Mucosa of descending colon (tissue), 3 donors: Measurements from ENCODE around the gene SAMD4A. TPM values are rescaled to one million over a fixed set of nuclear protein-coding genes. Genes with fewer than 3 reads are reported as not detected.

ENCODE experiments used
- ATAC-seq: fragments of 200-7000 bp; cut with Tn5 transposase; one replicate; pipeline ENCODE4 v1.9.1; 2020; ENCODE audit warnings: mild to moderate bottlenecking, moderate library complexity
- DNase-seq, 3 donors: peaks; one replicate each; pipeline ENCODE4 v3.0.0-alpha.2; 2020
- H3K36me3 ChIP-seq: fragments of 200-600 bp; one replicate; pipeline ENCODE4 v1.8.0; 2021; ENCODE audit warnings: low read depth, mild to moderate bottlenecking
- H3K4me1 ChIP-seq: fragments of 200-600 bp; one replicate; pipeline ENCODE4 v1.8.0; 2021; ENCODE audit warnings: low read depth, mild to moderate bottlenecking
- H3K4me3 ChIP-seq: fragments of 200-600 bp; one replicate; pipeline ENCODE4 v1.8.0; 2021; ENCODE audit warnings: mild to moderate bottlenecking
- H3K9me3 ChIP-seq: fragments of 200-600 bp; one replicate; pipeline ENCODE4 v1.8.0; 2021; ENCODE audit warnings: mild to moderate bottlenecking
- intact Hi-C, 2 donors: fragments of 100-400 bp; cut with DNase I in 1 of 2; cut with micrococcal nuclease in 1 of 2; formaldehyde crosslinking; loops; one replicate each; pipeline versions ENCODE4 v1.11.0 to v1.11.1; 2022; cut with DNase I, micrococcal nuclease
- total RNA-seq, 3 donors: library from RNA; stranded (reverse); fragmentation: NEBNext Ultra II Directional in 2 of 3; extraction: Animal tissue kit (Norgen Biotek cat#: 25700) in 2 of 3; gene quantifications; one replicate each; pipeline versions ENCODE4 v1.2.1 to v1.2.4, GENCODE V29; 2021 to 2023
- TF ChIP-seq, protein P1 (sequence below): fragments of 200-600 bp; IDR thresholded peaks from one replicate; pipeline ENCODE4 v1.8.0; 2022; ENCODE audit warnings: antibody characterized with exemption, mild to moderate bottlenecking
- donor health status: DM: no; HTN: no; CAD: no; lungs with moderate emphysema.
- donor health status: DM: no; HTN: no; CAD: no.
- donor health status: DM: no; HTN: yes; CAD: no.

The SAMD4A gene
- total RNA-seq, 3 donors from 2014 or later = 14.7 to 82.1 (median 16.5) TPM

DNA sequence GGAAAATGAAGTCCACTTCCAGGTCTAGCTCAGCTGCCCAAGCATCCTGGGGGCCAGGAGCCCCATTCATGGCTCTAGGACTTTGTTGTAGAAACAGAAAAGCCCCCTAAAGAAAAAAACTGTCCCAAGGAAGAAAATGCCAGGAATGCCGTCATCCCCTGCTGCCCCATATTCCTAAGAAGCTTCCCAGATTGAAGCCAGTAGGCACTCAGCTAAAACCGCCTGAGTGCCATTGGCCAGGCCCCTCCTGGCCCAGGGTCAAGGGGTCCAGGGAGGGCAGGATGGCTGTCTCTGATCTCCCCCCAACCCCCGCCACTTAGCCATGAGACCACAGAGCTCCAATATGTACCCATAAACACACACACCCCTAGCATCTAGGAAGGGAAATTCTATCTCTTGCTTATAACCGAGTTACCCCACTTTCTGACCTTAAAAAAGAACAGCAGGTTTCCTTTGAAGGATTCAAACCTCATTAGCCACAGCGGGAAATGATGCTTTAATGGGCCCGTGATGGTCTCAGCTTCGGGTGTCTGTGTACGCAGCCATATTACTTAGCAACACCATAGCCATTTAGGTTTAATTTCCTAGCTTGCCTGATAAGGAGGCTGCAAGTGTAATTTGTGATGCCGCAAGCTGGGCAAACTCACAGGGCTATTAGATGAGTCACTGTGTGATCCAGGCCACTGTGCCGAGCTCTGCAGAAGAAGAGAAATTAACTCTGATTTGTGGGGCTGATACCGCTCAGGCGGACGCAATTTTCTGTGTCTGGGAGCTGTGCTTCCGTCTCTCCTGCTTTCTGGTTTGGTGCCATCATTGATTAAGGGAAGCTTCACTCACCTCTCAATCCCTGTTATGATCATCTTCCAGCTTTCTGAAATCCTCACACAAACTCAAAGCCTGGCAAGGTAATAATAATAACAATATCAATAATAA, 251.5 kb downstream of the SAMD4A start:
- ATAC-seq (peak; percentile 86), DNase-seq (peak in 1 of 3 donors; percentile 25)
- Histone ChIP-seq H3K9me3 (peaks cover 1% of the 10 kb centered on the region), H3K4me3 (no peak overlapping the region), H3K4me1 (no peaks in the 10 kb centered on the region), H3K36me3 (no peaks in the 10 kb centered on the region)
- TF ChIP-seq, protein P1, sequence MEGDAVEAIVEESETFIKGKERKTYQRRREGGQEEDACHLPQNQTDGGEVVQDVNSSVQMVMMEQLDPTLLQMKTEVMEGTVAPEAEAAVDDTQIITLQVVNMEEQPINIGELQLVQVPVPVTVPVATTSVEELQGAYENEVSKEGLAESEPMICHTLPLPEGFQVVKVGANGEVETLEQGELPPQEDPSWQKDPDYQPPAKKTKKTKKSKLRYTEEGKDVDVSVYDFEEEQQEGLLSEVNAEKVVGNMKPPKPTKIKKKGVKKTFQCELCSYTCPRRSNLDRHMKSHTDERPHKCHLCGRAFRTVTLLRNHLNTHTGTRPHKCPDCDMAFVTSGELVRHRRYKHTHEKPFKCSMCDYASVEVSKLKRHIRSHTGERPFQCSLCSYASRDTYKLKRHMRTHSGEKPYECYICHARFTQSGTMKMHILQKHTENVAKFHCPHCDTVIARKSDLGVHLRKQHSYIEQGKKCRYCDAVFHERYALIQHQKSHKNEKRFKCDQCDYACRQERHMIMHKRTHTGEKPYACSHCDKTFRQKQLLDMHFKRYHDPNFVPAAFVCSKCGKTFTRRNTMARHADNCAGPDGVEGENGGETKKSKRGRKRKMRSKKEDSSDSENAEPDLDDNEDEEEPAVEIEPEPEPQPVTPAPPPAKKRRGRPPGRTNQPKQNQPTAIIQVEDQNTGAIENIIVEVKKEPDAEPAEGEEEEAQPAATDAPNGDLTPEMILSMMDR = no peak
- intact Hi-C loops = no loop called here

DNA sequence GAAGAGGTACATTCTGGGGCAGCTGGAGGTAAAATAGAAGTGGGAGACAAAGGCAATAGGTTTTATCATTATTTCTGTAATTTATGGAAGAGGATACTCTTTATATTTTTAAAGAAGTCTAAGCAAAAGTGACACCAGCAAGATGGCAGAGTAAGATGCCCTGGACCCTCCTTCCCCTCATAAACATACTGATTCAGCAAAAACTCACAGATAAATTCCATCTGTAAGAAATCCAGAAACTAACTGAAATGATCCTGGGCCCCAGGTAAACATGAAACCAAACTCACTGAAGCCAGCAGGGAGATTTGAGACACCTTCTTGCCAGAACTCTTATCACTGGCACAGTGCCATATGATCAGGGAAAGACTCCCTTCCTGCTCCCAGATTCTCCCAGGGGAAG, 255.8 kb downstream of the SAMD4A start:
- H3K9me3 ChIP-seq = peaks cover 11% of the 10 kb centered on the region
- DNase-seq = no peak
- intact Hi-C loops = no loop called here
- H3K4me1 ChIP-seq = no peaks in the 10 kb centered on the region
- ATAC-seq = no peak
- H3K4me3 ChIP-seq = no peak overlapping the region
- H3K36me3 ChIP-seq = no peaks in the 10 kb centered on the region
- TF ChIP-seq, protein P1 = no peak

DNA sequence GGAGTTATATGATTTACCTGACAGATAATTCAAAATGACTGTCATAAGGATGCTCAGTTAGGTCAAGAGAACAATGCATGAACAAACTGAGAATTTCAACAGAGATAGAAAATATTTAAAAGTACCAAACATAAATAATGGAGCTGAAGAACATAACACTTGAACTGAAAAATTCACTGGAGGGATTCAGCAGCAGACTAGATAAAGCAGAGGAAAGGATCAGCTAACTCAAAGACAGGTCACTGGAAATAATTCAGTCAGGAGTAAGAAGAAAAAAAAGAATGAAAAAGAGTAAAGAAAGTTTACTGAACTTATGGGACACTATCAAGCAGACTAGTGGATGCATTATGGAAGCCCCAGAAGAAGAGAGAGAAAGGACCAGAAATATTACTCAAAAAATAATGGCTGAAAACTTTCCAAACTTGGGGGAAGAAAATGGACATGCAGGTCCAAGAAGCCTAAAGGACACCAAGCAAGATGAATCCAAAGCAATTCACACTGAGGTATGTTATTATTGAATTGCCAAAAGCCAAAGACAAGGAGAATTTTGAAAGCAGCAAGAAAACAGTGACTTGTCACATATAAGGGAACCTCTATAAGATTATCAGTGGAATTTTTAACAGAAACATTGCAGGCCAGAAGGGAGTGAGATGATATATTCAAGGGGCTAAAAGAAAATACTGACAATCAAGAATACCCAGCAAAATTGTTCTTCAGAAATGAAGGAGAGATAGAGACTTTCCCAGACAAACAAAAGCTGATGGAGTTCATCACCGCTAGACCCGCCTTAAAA, 257.0 kb downstream of the SAMD4A start:
- intact Hi-C loops = no loop called here
- H3K4me3 ChIP-seq = no peak overlapping the region
- DNase-seq = no peak
- TF ChIP-seq, protein P1 = no peak
- no peaks in the 10 kb centered on the region for H3K4me1 ChIP-seq
- peaks cover 11% of the 10 kb centered on the region for H3K9me3 ChIP-seq
- no peak for ATAC-seq
- H3K36me3 ChIP-seq = no peaks in the 10 kb centered on the region

DNA sequence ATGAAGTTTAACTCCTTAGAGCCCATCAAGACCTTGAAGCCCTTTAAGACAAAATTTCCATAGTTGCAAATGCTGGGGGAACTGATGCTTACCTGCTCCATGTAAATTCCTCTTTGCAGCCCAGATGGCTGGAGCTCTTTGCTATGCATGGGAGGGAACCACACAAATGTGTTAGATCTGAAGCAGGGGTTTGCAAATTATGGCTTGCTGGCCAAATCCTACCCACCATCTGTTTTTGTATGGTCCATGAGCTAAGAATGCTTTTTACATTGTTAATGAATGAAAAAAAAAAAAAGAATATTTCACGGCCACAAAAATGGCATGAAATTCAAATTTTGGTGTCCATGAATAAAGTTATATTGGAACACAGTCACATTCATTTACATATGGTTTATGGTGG, 261.1 kb downstream of the SAMD4A start:
- intact Hi-C loops = no loop called here
- Histone ChIP-seq H3K4me3 (no peak overlapping the region), H3K36me3 (no peaks in the 10 kb centered on the region), H3K4me1 (no peaks in the 10 kb centered on the region), H3K9me3 (peaks cover 11% of the 10 kb centered on the region)
- DNase-seq (no peak), ATAC-seq (no peak)
- TF ChIP-seq, protein P1 = no peak

DNA sequence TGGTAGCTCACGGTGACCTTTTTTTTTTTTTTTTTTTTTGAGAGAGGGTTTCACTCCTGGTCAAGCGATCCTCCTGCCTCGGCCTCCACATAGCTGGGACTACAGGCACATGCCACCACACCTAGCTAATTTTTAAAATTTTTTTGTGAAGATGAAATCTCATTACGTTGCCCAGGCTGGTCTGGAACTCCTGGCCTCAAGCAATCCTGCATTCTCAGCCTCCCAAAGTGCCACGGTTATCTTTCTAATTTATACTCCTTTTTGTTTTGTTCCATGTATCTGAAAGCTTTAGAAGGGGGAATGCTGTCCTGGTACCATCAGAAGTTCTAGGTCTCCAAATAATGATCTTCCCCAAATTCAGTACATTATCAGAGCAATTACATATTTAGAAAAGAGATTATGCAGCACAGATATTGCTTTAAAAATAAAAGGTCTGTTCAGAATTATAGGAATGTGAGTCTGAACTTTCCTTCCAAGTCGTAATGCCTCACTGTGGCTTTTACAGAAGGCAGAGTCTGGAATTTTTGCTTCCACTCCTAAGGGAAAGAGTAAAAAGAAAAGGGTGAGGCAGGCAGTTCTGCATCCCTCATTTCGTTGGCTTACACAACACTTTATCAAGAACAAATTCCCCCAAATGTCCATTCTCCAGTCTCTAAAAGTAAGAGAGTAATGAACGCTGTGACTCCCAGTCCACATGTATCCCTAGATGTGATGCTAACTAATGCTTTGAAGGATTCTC, 262.7 kb downstream of the SAMD4A start:
- Histone ChIP-seq H3K4me1 (no peaks in the 10 kb centered on the region), H3K4me3 (no peak overlapping the region), H3K36me3 (no peaks in the 10 kb centered on the region), H3K9me3 (no peaks in the 10 kb centered on the region)
- intact Hi-C loops = no loop called here
- ATAC-seq (no peak), DNase-seq (no peak)
- TF ChIP-seq, protein P1 = no peak
